ENCODE measurements around the gene ST7.

Gene ST7

GRCh38 chr7:117005449-117005848, 52.1 kb downstream of the ST7 start:
- Histone ChIP-seq H3K9me3 (ENCODE audit: severe bottlenecking) (no peaks in the 10 kb centered on the region), H3K4me3 (ENCODE audit: low read depth, low read length) (no peak overlapping the region), H3K27ac (no peak overlapping the region), H3K27me3 (ENCODE audit: insufficient read depth, low read depth, severe bottlenecking) (peaks cover 64% of the 10 kb centered on the region), H3K36me3 (no peaks in the 10 kb centered on the region)
- DNase-seq, result no peak
- TF ChIP-seq CTCF (IDR thresholded peaks at IDR 0.05; ENCODE audit: low read depth, low read length), result no peak

- no peak for TF ChIP-seq CTCF (IDR thresholded peaks at IDR 0.05; ENCODE audit: low read depth, low read length)
- Histone ChIP-seq H3K27me3 (ENCODE audit: insufficient read depth, low read depth, severe bottlenecking) (peaks cover 63% of the 10 kb centered on the region), H3K9me3 (ENCODE audit: severe bottlenecking) (no peaks in the 10 kb centered on the region), H3K36me3 (no peaks in the 10 kb centered on the region), H3K27ac (no peak overlapping the region), H3K4me3 (ENCODE audit: low read depth, low read length) (no peak overlapping the region)
- DNase-seq, result no peak
These were observed 53.8 kb downstream of the ST7 start for GRCh38 chr7:117006907-117007684.

- DNase-seq, result no peak
- H3K4me3 ChIP-seq (ENCODE audit: low read depth, low read length), result no peak overlapping the region
- H3K27me3 ChIP-seq (ENCODE audit: insufficient read depth, low read depth, severe bottlenecking), result peaks cover 60% of the 10 kb centered on the region
- H3K9me3 ChIP-seq (ENCODE audit: severe bottlenecking), result no peaks in the 10 kb centered on the region
- no peak overlapping the region for H3K27ac ChIP-seq
- no peak for TF ChIP-seq CTCF (IDR thresholded peaks at IDR 0.05; ENCODE audit: low read depth, low read length)
- H3K36me3 ChIP-seq, result no peaks in the 10 kb centered on the region
These were observed 55.0 kb downstream of the ST7 start for GRCh38 chr7:117008118-117008885.

GRCh38 chr7:117008886-117009531, 55.7 kb downstream of the ST7 start:
- Histone ChIP-seq H3K4me3 (ENCODE audit: low read depth, low read length) (no peak overlapping the region), H3K36me3 (no peaks in the 10 kb centered on the region)
- DNase-seq, result no peak

More at GRCh38 chr7:117008886-117009531, 55.7 kb downstream of the ST7 start:
- Histone ChIP-seq H3K9me3 (ENCODE audit: severe bottlenecking) (no peaks in the 10 kb centered on the region), H3K27ac (no peak overlapping the region), H3K27me3 (ENCODE audit: insufficient read depth, low read depth, severe bottlenecking) (peaks cover 59% of the 10 kb centered on the region)
- TF ChIP-seq CTCF (IDR thresholded peaks at IDR 0.05; ENCODE audit: low read depth, low read length), result no peak
